ENCODE measurements around the gene SPAG9.
"Not testable (repeated sequence)": the region's sequence is repeated elsewhere in the genome, so short reads cannot be mapped to it uniquely, and the experiment has no call there.

The SPAG9 gene

DNA sequence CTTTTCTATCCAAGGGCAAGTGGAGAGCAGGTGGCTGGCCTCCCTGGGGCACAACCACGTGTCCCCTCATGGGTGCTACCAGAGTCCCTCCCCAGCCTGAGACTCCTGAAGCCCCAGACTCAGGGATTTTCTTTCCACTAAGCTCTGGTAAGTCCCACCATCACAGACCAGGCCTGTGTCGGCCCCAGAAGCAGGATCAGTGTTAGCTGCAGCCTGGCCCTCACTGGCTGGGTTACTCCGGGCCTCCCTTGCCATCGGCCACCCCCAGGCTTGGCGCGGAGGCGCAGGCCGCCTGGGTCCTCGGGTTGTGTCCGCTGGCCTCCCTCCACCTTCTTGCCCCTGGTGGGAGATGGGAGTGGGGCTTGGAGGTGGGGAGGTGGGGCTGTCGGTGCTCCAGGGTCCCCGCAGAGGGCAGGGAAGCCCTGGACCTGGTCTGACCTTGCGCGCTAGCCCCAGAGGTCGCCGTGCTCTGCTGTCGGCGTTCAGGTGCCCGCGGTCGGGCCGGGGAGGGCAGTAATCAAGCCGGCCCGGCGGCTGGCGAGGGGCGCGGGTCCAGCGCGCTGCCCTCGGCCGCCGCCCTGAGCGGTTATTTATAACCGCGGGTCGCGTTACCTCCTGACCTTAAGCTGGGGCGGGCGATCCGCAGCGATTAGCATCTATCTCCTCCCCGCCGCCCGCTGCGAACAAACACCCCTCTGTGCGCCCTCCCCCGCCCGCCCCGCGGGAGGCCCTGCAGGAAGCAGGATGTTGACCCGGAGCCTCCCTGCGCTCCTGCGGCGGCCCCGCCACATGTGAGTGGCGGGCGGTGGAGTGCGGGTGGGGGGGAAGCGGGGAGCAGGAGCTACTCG, 176.4 kb downstream of the SPAG9 start:
- peaks cover 81% of the 10 kb centered on the region for H3K4me1 ChIP-seq (ENCODE audit: control insufficient read depth, insufficient read depth, low read length)
- no peaks in the 10 kb centered on the region for H3K9me3 ChIP-seq (ENCODE audit: control insufficient read depth, low read length)
- H3K36me3 ChIP-seq (ENCODE audit: control insufficient read depth, insufficient read depth, low read length), result no peaks in the 10 kb centered on the region
- no peaks in the 10 kb centered on the region for H3K27me3 ChIP-seq (ENCODE audit: control insufficient read depth, insufficient read depth, low read length)
- peak overlapping the region; percentile 94 for H3K9ac ChIP-seq (ENCODE audit: low read length)
- peak overlapping the region; percentile 81 for H3K4me3 ChIP-seq (ENCODE audit: low read length)

DNA sequence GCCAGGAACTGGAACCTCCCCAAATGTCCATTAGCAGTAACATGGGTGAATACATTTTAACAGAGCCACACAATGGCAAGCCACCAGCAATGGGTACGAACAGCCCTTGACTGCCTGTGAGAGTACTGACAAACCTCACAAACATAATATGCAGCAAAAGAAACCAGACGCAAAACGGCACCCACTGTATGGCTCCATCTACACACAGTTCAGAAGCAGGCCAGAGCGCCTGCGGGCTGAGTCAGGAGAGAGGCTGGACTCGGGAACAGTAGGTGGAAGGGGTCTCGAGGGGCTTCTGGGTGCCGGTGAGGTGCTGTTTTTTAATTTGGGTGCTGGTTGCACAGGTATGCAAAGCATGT, 177.1 kb downstream of the SPAG9 start:
- H3K27me3 ChIP-seq (ENCODE audit: control insufficient read depth, insufficient read depth, low read length), result no peaks in the 10 kb centered on the region
- peak overlapping the region; percentile 94 for H3K9ac ChIP-seq (ENCODE audit: low read length)
- no peaks in the 10 kb centered on the region for H3K9me3 ChIP-seq (ENCODE audit: control insufficient read depth, low read length)
- no peaks in the 10 kb centered on the region for H3K36me3 ChIP-seq (ENCODE audit: control insufficient read depth, insufficient read depth, low read length)
- peaks cover 74% of the 10 kb centered on the region for H3K4me1 ChIP-seq (ENCODE audit: control insufficient read depth, insufficient read depth, low read length)
- H3K4me3 ChIP-seq (ENCODE audit: low read length), result peak overlapping the region; percentile 81

DNA sequence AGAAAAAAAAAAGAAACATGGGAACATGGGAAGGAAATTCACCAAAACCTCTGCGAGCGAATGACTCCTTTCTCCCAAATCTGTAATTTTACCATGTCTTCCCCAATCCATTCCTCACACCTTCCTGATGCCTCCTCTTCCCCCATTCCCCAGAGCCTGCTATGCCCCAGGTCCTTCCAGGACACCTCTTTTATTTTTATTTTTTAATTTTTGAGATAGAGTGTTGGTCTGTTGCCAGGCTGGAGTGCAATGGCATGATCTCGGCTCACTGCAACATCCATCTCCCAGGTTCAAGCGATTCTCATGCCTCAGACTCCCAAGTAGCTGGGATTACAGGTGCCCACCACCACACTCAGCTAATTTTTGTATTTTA, 179.0 kb downstream of the SPAG9 start:
- H3K9ac ChIP-seq (ENCODE audit: low read length); H3K9me3 ChIP-seq (ENCODE audit: control insufficient read depth, low read length); H3K36me3 ChIP-seq (ENCODE audit: control insufficient read depth, insufficient read depth, low read length); H3K4me3 ChIP-seq (ENCODE audit: low read length); H3K27me3 ChIP-seq (ENCODE audit: control insufficient read depth, insufficient read depth, low read length): not testable (repeated sequence)
- H3K4me1 ChIP-seq (ENCODE audit: control insufficient read depth, insufficient read depth, low read length), result peaks cover 55% of the 10 kb centered on the region

DNA sequence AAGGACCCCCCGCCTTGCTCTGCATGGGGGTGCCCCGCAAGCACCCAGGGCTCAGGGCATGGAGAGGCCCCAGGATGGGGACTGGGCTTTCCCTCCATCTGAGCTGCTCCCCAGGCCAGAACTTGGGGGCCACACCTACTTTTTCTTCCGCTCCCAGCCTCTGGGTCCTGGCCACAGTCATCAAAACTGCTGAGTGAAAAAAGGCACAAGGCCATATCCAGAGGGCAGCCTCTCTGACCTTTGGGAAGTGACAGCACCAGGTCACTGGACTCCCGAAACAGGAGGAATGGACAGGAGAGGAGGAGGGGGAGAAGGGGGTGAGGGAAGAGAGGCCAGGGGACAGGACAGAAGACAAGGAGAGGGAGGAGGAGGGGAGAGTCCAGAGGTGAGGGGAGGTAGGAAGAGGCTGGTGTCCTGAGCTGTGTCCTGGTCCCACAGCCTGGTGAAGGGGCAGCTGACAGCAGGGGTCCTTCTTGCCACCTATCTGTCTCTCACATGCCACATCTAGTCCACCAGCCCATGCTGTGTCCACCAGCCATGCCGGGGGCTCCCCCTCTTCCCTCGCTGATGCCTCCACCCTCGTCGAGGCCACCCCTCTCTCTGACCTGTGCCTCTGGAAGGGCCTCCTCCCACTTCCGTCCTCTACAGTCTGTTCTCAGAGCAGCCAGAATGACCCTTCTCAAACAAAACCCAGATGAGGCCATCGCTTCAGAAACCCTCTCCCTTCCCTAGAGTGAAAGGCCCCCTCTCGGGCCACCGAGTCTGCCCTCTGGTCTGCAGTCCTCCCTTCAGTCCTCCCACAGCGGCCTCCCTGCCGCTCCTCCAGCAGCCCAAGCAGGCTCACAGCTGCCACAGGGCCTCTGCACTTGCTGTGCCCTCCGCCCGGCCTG, 180.6 kb downstream of the SPAG9 start:
- Histone ChIP-seq H3K9ac (ENCODE audit: low read length) (peak overlapping the region; percentile 25), H3K9me3 (ENCODE audit: control insufficient read depth, low read length) (no peaks in the 10 kb centered on the region), H3K36me3 (ENCODE audit: control insufficient read depth, insufficient read depth, low read length) (no peaks in the 10 kb centered on the region), H3K4me1 (ENCODE audit: control insufficient read depth, insufficient read depth, low read length) (peaks cover 55% of the 10 kb centered on the region), H3K4me3 (ENCODE audit: low read length) (no peak overlapping the region), H3K27me3 (ENCODE audit: control insufficient read depth, insufficient read depth, low read length) (no peaks in the 10 kb centered on the region)

DNA sequence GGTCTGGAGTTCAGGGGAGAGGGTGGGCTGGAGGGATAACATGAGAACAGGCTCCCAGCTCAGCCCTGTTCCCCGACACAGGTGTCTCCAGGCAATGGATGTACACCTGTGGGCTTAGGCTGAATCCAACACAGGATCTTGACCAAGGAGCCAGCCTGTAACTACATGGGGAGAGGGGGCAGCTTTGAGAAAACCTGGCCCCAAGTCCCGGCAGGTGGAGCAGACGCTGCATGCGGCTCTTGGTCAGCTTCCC, 181.2 kb downstream of the SPAG9 start:
- H3K27me3 ChIP-seq (ENCODE audit: control insufficient read depth, insufficient read depth, low read length), result no peaks in the 10 kb centered on the region
- H3K4me1 ChIP-seq (ENCODE audit: control insufficient read depth, insufficient read depth, low read length), result peaks cover 55% of the 10 kb centered on the region
- H3K4me3 ChIP-seq (ENCODE audit: low read length), result no peak overlapping the region
- H3K9me3 ChIP-seq (ENCODE audit: control insufficient read depth, low read length), result no peaks in the 10 kb centered on the region
- no peak overlapping the region for H3K9ac ChIP-seq (ENCODE audit: low read length)
- H3K36me3 ChIP-seq (ENCODE audit: control insufficient read depth, insufficient read depth, low read length), result no peaks in the 10 kb centered on the region

DNA sequence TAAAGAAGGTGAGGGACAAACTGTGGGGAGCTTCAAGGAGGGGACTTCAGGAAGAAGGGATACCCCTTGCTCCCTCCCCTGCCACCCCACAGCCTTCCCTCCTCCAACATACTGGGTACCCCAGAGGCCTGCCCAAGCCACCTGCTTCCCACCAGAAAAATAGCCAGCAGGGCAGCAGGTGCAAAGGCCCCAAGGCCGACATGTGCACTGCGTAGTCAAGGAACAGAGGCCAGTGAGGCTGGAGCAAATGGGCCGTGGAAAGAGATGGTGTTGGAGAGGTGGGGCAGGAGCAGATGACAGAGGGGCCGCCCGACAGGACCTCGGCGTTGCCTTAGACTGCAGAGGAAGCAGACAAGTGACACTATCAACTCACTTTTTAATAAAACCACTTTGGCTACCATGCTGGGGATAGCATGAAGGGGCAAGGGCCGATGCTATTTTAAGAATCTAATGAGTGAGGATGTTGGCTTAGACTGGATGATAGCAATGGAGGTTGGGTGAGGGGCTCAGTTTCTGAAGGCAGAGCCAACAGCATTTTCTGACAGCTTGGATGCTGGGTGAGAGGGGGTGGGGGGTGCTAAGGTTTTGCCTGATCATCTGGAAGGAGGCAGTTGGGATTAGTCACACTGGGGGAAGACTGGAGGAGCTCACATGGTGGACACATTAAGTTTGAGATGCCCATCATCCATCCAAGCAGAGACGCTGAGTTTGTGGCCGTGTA, 181.7 kb downstream of the SPAG9 start:
- no peaks in the 10 kb centered on the region for H3K9me3 ChIP-seq (ENCODE audit: control insufficient read depth, low read length)
- H3K36me3 ChIP-seq (ENCODE audit: control insufficient read depth, insufficient read depth, low read length), result no peaks in the 10 kb centered on the region
- H3K9ac ChIP-seq (ENCODE audit: low read length), result no peak overlapping the region
- H3K4me1 ChIP-seq (ENCODE audit: control insufficient read depth, insufficient read depth, low read length), result peaks cover 51% of the 10 kb centered on the region
- H3K4me3 ChIP-seq (ENCODE audit: low read length), result no peak overlapping the region
- H3K27me3 ChIP-seq (ENCODE audit: control insufficient read depth, insufficient read depth, low read length), result no peaks in the 10 kb centered on the region

DNA sequence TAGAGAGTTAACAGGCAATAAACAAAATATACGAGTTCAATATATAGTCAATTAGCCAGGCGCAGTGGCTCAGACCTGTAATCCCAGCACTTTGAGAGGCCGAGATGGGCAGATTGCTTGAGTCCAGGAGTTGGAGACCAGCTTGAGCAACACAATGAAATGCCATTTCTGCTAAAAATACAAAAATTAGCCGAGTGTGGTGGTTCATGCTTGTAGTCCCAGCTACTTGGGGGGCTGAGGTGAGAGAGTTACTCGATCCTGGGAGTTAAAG, 184.7 kb downstream of the SPAG9 start:
- no peaks in the 10 kb centered on the region for H3K27me3 ChIP-seq (ENCODE audit: control insufficient read depth, insufficient read depth, low read length)
- H3K4me3 ChIP-seq (ENCODE audit: low read length), result no peak overlapping the region
- H3K36me3 ChIP-seq (ENCODE audit: control insufficient read depth, insufficient read depth, low read length), result no peaks in the 10 kb centered on the region
- H3K9ac ChIP-seq (ENCODE audit: low read length), result peak overlapping the region; percentile 35
- H3K4me1 ChIP-seq (ENCODE audit: control insufficient read depth, insufficient read depth, low read length), result peaks cover 37% of the 10 kb centered on the region
- no peaks in the 10 kb centered on the region for H3K9me3 ChIP-seq (ENCODE audit: control insufficient read depth, low read length)

DNA sequence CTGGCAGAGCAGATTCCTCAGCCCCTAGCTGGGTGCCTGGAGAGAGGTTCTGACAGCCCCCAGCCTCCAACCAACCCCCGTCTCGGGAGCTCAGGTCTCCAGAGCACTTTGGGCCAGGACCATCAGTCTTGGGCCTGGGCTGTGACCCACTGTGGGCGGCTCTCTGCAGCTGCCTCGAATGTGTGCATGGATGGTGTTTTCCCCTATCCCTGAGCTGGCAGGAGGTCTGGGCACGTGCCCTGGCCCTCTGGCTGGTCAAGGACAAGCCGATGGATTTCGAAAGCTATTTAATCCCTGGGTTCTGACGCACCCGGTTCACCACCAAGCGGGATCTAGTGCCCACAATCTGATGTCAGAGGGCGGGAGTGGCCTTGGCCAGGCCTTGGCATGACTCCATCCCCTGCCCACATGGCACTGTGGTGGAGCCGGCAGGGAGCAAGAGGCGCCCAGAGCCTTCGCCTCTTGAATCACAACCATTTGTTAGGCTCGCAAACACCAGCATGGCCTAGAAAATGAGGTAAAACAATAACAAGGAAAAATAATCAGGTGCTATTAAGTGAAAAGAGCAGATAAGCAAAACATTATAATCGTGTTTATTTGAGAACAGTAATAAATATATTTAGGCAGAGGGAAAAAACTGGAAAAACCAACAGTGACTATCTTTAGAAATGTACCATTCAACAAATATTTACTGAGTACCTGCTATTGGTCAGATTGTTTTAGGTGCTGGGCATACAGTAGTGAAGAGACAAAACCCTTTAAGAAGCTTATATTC, 185.3 kb downstream of the SPAG9 start:
- no peaks in the 10 kb centered on the region for H3K27me3 ChIP-seq (ENCODE audit: control insufficient read depth, insufficient read depth, low read length)
- H3K36me3 ChIP-seq (ENCODE audit: control insufficient read depth, insufficient read depth, low read length), result no peaks in the 10 kb centered on the region
- H3K9me3 ChIP-seq (ENCODE audit: control insufficient read depth, low read length), result no peaks in the 10 kb centered on the region
- peaks cover 40% of the 10 kb centered on the region for H3K4me1 ChIP-seq (ENCODE audit: control insufficient read depth, insufficient read depth, low read length)
- H3K9ac ChIP-seq (ENCODE audit: low read length), result peak overlapping the region; percentile 35
- H3K4me3 ChIP-seq (ENCODE audit: low read length), result no peak overlapping the region

DNA sequence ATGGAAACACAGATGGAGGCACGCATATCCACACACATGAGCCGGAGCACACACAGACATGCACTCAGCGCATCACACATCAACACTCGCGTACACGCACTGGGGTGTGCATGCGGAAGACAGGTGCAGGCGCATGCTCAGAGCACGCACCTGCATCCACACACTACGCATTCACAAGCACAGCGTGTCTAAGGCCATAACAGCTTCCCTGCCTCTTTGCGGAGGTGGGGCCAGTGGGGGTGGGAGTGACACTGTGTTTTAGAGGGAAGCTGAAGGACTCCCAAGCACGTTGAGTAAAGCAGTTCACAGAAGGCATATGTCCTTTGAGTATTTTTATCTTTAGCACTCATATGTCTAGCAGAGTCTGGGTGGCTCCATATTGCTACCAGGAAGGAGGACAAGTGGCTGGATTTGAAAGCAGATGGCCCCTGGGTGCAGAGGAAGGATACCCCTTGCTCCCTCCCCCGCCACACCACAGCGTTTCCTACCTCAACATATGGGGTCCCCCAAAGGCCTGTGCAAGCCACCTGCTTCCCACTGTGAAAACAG, 185.9 kb downstream of the SPAG9 start:
- no peaks in the 10 kb centered on the region for H3K36me3 ChIP-seq (ENCODE audit: control insufficient read depth, insufficient read depth, low read length)
- no peaks in the 10 kb centered on the region for H3K27me3 ChIP-seq (ENCODE audit: control insufficient read depth, insufficient read depth, low read length)
- H3K9ac ChIP-seq (ENCODE audit: low read length), result no peak overlapping the region
- H3K4me1 ChIP-seq (ENCODE audit: control insufficient read depth, insufficient read depth, low read length), result peaks cover 35% of the 10 kb centered on the region
- H3K4me3 ChIP-seq (ENCODE audit: low read length), result no peak overlapping the region
- no peaks in the 10 kb centered on the region for H3K9me3 ChIP-seq (ENCODE audit: control insufficient read depth, low read length)

DNA sequence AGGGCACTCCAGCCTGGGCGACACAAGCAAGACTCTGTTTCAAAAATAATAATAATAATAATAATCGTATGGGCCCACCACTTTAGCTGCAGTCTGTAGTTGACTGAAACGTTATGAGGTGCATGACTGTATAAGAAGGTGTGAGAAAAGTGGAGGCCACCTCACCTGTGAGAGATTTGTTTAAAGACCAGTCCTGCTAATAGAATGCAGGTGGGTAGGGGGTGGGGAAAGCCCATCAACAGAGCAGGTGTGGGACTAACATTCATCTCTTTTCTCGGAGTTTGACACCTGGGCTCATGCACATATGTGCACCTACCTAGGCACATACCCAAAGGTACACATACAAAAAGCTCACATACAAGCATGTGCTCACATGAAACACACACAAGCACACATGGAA, 186.5 kb downstream of the SPAG9 start:
- no peak overlapping the region for H3K9ac ChIP-seq (ENCODE audit: low read length)
- no peak overlapping the region for H3K4me3 ChIP-seq (ENCODE audit: low read length)
- H3K27me3 ChIP-seq (ENCODE audit: control insufficient read depth, insufficient read depth, low read length), result no peaks in the 10 kb centered on the region
- peaks cover 33% of the 10 kb centered on the region for H3K4me1 ChIP-seq (ENCODE audit: control insufficient read depth, insufficient read depth, low read length)
- no peaks in the 10 kb centered on the region for H3K36me3 ChIP-seq (ENCODE audit: control insufficient read depth, insufficient read depth, low read length)
- H3K9me3 ChIP-seq (ENCODE audit: control insufficient read depth, low read length), result no peaks in the 10 kb centered on the region

DNA sequence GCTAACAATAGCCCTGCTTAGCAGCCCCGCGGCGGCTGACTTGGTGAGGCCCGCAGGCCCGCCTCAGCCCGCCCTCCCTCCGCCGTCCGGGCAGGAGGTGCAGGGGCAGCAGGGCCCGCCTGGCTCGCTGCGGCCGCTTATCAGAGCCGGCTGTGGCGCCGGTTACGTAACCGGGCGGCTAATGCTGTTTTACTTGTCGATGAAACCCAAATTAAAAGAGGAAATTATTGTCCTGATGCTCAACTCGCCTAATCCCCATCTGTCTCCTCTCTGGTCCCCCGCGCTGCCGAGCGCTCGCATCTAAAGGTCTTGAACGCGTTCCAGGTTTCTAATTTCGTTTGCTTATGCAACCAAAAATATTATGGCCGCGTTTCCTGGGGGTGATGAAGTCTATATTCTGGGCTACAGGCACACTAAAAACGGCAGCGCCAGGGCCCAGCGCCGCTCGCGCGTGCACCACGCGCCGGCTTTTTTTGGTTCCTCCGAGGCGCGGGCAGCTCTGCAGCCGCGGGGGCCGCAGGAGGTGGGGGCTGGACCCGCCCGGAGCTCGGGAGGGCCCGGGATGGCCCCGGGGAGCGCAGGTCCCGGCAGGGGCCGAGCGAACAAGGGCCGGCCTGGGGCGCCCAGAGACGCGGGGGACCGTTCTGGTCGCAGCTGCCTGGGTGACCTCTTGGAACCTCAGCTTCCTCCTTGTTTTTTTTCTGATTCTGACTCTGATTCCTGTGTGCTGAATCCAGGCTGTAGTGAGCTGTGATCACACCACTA, 189.3 kb downstream of the SPAG9 start:
- no peaks in the 10 kb centered on the region for H3K9me3 ChIP-seq (ENCODE audit: control insufficient read depth, low read length)

More for the DNA sequence above, 189.3 kb downstream of the SPAG9 start:
- peak overlapping the region; percentile 79 for H3K9ac ChIP-seq (ENCODE audit: low read length)
- no peaks in the 10 kb centered on the region for H3K27me3 ChIP-seq (ENCODE audit: control insufficient read depth, insufficient read depth, low read length)
- no peaks in the 10 kb centered on the region for H3K36me3 ChIP-seq (ENCODE audit: control insufficient read depth, insufficient read depth, low read length)
- peaks cover 42% of the 10 kb centered on the region for H3K4me1 ChIP-seq (ENCODE audit: control insufficient read depth, insufficient read depth, low read length)
- peak overlapping the region; percentile 10 for H3K4me3 ChIP-seq (ENCODE audit: low read length)

Data from mucosa of stomach (tissue), 1 donor.